ENCODE results near the gene DENND2C. TPM values are rescaled to one million over a fixed set of nuclear protein-coding genes. Genes with fewer than 3 reads are reported as not detected.

DENND2C gene
- total and polyA plus RNA-seq, 9 donors: 1.5 to 3.6 (median 2.6) TPM

DNA sequence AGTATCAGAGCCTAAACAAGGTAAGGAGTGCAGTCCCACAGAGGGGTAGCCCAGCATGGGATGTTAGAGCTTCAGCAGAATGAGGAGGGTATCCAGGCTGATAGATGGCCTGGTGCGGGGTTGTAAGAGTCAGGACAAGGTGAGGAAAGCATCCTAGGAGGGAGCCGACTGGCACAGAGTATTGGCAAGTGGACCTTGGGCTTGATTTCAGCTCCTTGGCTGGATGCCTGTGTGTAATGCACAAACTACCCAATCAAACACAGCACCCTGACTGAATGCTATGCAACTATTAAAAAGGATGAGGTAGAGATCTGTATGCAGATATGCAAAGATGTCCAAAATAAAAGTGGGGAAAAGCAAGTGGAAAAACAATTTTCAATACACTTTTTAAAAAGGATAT lies 18.0 kb downstream of the DENND2C start:
- H3K9me3 ChIP-seq: no peaks in the 10 kb centered on the region
- intact Hi-C loops (cut with DNase I): no loop called here
- H3K4me1 ChIP-seq (ENCODE audit: insufficient read depth): no peaks in the 10 kb centered on the region
- no peak overlapping the region for H3K4me3 ChIP-seq
- TF ChIP-seq EP300 (IDR thresholded peaks at IDR 0.05) (no peak), POLR2A (IDR thresholded peaks at IDR 0.05) (no peak)
- TF ChIP-seq, protein P1, sequence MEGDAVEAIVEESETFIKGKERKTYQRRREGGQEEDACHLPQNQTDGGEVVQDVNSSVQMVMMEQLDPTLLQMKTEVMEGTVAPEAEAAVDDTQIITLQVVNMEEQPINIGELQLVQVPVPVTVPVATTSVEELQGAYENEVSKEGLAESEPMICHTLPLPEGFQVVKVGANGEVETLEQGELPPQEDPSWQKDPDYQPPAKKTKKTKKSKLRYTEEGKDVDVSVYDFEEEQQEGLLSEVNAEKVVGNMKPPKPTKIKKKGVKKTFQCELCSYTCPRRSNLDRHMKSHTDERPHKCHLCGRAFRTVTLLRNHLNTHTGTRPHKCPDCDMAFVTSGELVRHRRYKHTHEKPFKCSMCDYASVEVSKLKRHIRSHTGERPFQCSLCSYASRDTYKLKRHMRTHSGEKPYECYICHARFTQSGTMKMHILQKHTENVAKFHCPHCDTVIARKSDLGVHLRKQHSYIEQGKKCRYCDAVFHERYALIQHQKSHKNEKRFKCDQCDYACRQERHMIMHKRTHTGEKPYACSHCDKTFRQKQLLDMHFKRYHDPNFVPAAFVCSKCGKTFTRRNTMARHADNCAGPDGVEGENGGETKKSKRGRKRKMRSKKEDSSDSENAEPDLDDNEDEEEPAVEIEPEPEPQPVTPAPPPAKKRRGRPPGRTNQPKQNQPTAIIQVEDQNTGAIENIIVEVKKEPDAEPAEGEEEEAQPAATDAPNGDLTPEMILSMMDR (IDR thresholded peaks at IDR 0.05): no peak
- no peaks in the 10 kb centered on the region for H3K27me3 ChIP-seq
- no peaks in the 10 kb centered on the region for H3K36me3 ChIP-seq
- WGBS, 3 donors: 74 to 77% (median 77%) methylated on average over 2 of the region's 2 CpGs
- no peak overlapping the region for H3K27ac ChIP-seq
- no peak for DNase-seq

DNA sequence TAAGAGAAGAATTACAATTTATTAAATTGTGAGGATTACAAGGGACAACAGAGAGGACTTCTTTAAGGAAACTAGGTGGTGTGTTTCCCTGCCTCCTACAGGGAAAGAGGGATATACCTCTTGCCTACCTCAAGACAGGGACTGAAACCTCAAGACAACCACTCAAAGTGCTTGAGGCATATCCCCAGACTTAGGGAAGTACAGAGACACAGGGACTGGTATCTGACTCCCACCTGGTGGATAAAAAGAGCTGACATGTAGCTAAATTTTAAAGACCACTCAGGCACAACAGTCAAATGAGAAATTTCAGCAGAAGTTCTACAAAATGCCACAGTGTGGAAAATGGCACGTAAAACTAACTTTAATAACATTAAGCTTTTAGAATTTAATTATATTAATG lies 21.3 kb downstream of the DENND2C start:
- intact Hi-C loops (cut with DNase I): no loop called here
- TF ChIP-seq, protein P1 (IDR thresholded peaks at IDR 0.05): no peak
- TF ChIP-seq POLR2A (IDR thresholded peaks at IDR 0.05) (no peak), EP300 (IDR thresholded peaks at IDR 0.05) (no peak)
- DNase-seq: no peak
- Histone ChIP-seq H3K4me1 (ENCODE audit: insufficient read depth) (no peaks in the 10 kb centered on the region), H3K27me3 (no peaks in the 10 kb centered on the region), H3K27ac (no peak overlapping the region), H3K4me3 (no peak overlapping the region), H3K36me3 (no peaks in the 10 kb centered on the region), H3K9me3 (no peaks in the 10 kb centered on the region)
- WGBS, 3 donors: 94 to 98% (median 94%) methylated on average over 1 of the region's 1 CpG

DNA sequence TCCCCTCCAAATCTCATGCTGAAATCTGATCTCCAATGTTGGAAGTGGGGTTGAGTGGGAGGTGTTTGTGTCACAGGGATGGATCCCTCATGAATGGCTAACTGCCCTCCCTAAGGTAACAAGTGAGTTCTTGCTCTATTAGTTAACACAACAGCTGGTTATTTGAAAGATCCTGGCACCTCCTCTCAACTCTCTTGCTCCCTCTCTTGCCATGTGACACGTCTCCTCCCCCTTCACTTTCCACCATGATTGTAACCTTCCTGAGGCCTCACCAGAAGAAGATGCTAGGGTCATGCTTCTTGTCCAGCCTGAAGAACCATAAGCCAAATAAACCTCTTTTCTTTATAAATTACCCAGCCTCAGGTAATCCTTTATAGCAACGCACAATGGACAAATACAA lies 28.5 kb downstream of the DENND2C start:
- H3K27me3 ChIP-seq: no peaks in the 10 kb centered on the region
- no peak overlapping the region for H3K27ac ChIP-seq
- DNase-seq: no peak
- intact Hi-C loops (cut with DNase I): no loop called here
- WGBS, 3 donors: 85 to 87% (median 86%) methylated on average over 2 of the region's 2 CpGs
- no peaks in the 10 kb centered on the region for H3K9me3 ChIP-seq
- no peaks in the 10 kb centered on the region for H3K4me1 ChIP-seq (ENCODE audit: insufficient read depth)
- TF ChIP-seq EP300 (IDR thresholded peaks at IDR 0.05): no peak
- TF ChIP-seq POLR2A (IDR thresholded peaks at IDR 0.05): no peak
- TF ChIP-seq, protein P1 (IDR thresholded peaks at IDR 0.05): no peak
- H3K36me3 ChIP-seq: no peaks in the 10 kb centered on the region
- H3K4me3 ChIP-seq: no peak overlapping the region

DNA sequence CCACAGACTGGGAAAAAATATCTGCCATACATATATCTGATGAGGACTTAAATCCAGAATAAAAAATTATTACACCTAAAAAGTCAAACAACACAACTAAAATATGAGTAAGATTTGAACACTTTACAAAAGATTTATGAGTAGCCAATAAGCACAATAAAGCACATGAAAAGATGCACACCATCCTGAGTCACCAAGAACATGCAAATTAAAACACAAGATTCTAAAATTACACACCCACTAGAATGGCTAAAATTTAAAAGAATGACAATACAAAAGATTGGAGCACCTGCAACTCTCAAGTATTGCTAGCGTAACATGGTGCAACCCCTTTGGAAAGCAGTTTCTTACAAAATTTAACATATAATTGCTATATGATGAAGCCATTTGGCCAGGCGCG lies 30.9 kb downstream of the DENND2C start:
- H3K4me3 ChIP-seq: no peak overlapping the region
- no peaks in the 10 kb centered on the region for H3K4me1 ChIP-seq (ENCODE audit: insufficient read depth)
- TF ChIP-seq POLR2A (IDR thresholded peaks at IDR 0.05): no peak
- TF ChIP-seq, protein P1 (IDR thresholded peaks at IDR 0.05): no peak
- no peak for TF ChIP-seq EP300 (IDR thresholded peaks at IDR 0.05)
- H3K36me3 ChIP-seq: no peaks in the 10 kb centered on the region
- no peaks in the 10 kb centered on the region for H3K27me3 ChIP-seq
- no peaks in the 10 kb centered on the region for H3K9me3 ChIP-seq
- intact Hi-C loops (cut with DNase I): no loop called here
- WGBS, 3 donors: 67 to 87% (median 68%) methylated on average over 3 of the region's 3 CpGs
- H3K27ac ChIP-seq: no peak overlapping the region
- no peak for DNase-seq

DNA sequence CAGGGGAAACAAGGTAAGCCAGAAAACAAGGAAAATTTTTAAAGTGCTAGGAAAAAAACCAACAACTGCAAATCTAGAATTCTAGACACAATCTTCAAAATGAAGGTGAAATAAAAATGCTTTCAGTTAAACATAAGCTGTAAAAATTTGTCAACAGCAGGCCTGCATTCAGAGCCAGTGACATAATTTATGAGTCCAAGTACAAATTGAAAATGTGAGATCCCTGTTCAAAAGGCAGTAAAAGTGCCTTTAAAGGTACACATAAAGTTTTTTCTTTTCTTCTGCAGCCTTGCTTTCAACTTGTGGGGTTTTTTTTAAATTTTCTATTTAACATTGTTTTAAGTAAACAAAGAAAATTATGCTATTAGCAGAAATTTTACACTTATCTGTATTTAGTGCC lies 37.4 kb downstream of the DENND2C start:
- no peaks in the 10 kb centered on the region for H3K36me3 ChIP-seq
- H3K4me1 ChIP-seq (ENCODE audit: insufficient read depth): no peaks in the 10 kb centered on the region
- H3K4me3 ChIP-seq: no peak overlapping the region
- H3K27me3 ChIP-seq: no peaks in the 10 kb centered on the region
- intact Hi-C loops (cut with DNase I): no loop called here
- DNase-seq: no peak
- H3K9me3 ChIP-seq: no peaks in the 10 kb centered on the region
- TF ChIP-seq POLR2A (IDR thresholded peaks at IDR 0.05) (no peak), EP300 (IDR thresholded peaks at IDR 0.05) (no peak)
- TF ChIP-seq, protein P1 (IDR thresholded peaks at IDR 0.05): no peak
- H3K27ac ChIP-seq: no peak overlapping the region

Measured in ovary (tissue), 9 donors.